Brain pericyte (primary cell): Measurements from ENCODE around the gene NDUFB4.
A peak's percentile ranks its signal among the peaks of the same experiment; 100 is the strongest.

Experiments used
- DNase-seq: peaks from one replicate; pipeline ENCODE4 v3.0.0-alpha.2; 2012; ENCODE audit warnings: low read depth, low spot score

The NDUFB4 gene

DNA sequence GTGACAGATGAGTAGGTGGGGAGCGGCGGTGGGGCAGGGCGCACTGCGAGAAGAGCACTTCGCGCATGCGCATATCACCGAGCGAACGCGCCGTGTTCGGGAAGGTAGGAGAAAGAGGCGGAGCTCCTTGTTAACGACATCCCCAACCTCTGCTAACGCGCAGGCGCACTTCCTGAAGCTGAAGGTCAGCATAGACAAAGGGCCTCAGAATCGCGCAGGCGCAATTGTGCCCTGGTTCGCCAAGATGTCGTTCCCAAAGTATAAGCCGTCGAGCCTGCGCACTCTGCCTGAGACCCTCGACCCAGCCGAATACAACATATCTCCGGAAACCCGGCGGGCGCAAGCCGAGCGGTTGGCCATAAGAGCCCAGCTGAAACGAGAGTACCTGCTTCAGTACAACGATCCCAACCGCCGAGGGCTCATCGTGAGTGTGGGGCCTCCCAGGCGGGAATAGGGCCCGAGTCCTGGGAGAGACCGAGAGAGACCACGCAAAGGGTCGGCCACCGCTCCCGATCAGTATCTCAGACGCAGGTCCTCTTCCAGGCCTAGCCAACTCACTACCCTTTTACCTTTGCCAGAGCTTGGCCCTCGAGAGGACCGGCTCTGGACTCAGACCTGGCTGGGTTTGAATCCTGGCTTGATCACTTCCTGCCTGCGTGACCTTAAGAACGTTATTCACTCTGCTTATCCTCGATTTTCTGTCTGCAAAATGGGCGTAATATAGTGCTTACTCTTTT lies at the start of gene NDUFB4:
Gene NDUFB4, plus strand, starts transcription at position 221 of the 737 bp plus-strand sequence. Its CDS starts 24 bp downstream, at position 245.
- DNase-seq: peak; percentile 93

GRCh38 chr3:120550546-120550945 lies 45.6 kb upstream of the NDUFB4 start:
- no peak for DNase-seq

DNA sequence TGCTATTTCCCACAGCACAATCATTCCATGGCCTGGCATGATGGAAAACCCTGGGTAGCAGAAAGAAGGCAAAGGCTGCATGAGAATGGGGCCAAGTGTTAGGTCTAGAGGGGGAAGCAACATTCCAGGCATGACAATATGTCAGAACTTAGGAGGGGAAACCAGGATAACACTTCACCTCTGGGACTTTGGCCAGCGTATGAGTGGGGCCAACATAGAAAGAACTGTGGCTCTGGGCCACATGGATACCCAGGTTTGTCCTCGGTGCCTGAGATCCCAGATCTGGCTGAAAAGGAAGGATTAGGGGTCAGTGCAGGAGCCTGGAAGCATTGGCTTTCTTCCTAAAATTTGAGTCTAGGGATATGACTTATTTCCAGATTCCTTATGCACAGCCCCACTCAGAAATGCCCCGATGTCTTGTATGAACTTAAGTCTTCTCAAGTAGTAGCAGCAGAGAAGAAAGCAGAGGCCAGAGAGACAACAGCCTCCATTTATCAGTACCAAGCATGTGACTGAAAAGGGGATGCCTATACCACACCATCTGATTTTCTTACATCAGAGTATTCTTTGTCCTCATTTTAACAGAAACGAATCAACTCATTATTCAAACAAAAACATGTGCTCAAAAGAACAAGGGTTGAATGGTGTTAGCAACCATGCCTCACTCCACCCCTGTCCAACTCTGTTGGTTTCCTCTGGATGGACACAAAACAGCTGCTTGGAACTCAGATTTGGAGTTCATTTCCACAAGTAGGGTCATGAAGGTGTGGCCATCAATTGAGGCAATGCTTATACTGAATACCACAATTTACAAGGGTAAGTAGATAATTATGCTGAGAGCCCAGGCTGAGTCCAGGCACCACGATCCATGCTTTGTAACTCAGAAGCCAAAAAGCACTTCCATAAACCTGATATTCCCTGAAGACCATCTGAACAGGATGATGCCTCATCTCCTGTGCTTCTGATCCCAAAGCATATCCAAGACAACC lies 43.7 kb upstream of the NDUFB4 start:
- DNase-seq: no peak

GRCh38 chr3:120554812-120555606 lies 41.1 kb upstream of the NDUFB4 start:
- no peak for DNase-seq

GRCh38 chr3:120555657-120556509 lies 40.3 kb upstream of the NDUFB4 start:
- no peak for DNase-seq

- no peak for DNase-seq
Measured at GRCh38 chr3:120557115-120557514, 39.0 kb upstream of the NDUFB4 start.

- DNase-seq: peak; percentile 36
Measured at GRCh38 chr3:120558771-120559241, 37.3 kb upstream of the NDUFB4 start.

DNA sequence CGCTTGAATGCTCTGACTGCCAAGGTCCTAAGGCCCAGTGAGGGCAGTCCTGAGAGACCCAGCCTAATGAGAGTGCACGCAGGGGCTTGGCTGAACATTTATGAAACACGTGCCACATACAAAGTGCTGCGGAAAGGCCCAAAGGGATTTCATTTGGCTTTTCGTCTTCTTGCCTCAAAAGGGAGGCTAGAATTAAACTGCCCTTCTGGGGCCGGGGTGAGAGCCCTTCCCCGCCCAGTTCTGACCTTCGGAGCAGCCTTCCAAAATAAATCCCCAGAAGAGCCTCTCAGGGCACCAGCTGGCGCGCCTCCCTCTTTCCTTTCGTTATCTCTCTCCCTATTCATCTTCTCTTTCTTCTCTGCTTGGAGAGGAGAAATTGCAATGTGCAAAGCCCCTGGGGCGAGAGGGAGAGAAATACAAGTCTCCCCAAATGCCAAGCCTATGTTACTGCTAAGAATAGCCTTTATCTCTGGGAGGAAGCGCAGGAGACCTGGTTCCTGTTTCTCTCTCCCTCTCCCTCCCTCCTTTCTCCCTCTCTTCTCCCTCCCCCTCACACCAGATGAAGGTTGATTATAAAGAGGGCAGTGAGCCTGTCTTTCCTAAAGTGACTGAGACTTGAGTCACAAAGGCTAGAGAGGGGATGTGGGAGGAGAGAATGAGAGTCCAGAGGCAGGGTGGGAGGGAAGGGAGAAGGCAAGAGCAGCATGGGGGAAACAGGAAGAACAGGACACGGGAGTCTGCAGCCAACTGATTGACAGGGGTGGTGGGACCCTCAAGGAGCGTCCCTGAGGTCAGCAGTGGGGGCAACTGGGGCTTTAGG lies 36.7 kb upstream of the NDUFB4 start:
- no peak for DNase-seq

DNA sequence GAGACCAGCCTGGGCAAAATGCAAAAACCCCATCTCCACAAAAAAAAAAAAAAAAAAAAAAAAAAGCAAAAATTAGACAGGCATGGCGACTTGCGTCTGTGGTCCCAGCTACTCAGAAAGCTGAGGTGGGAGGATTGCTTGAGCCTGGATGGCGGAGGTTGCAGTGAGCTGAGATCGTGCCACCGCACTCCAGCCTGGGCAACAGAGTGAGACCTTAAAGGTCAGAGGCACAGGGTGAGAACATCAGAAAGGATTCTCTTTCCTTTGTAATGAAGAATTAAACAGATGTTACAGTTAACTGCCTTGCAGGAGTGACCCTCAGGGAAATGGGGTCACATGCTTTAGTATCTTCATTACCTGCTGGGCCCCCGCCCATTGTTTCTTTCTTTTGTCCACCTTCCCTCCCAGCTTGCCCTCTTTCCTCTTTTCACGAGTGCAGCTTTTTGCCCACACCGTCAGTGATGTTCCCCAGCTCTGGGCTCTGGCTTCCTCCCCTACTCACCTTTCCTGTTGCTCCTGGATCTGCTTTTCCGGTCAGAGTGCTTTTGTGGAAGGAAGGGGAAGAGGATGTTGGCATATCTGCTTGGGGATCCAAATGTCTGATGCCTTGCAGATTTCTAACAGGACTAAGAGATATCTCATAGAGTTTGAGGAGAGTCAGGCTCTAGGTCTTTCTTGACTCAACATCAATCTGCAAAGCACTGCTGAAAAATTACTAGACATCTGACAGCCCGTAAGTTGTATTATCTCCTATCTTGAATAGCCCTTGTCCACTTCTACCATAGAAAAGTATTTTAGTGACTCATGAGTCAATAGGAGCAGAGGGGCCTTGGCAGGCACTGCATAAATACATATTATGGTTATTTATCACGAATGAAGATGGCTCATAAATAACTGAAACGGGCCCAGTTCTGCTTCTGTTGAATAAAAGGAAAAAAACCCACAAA lies 35.6 kb upstream of the NDUFB4 start:
- no peak for DNase-seq

DNA sequence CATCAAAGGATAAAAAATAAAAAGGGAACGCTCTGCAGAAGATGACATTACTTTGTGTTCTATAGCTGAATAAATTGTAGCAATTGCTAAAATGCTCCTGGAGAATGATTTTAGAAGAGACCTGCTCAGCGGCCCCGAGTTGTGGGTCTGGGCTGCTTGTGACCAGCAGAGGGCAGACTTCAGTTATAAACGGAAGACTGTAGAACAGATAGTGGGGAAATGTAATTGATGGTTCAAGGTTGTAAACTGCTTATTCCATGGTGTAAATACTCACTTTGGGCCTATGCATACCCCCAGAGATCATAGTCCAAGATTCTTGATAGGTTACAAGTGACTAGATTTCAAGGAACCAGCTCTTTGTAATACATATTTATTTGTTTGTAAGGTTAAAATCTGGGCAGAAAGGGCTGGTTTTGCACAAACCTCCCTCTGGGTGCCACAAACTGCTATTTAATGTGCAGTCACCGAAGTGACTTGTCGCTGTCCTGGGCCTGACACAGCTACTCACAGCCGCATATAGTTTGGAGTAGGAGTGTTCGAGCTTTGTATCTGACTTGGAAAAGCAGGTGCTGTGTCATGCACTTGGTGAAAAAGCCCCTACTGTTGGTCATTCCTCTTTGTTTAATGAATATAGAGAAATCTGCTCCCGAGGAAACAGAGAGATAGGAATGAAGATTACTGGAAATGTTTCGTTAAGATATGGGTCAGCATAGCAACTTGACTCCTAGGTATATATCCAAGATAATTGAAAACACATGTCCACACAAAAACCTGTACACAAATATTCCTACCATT lies 34.7 kb upstream of the NDUFB4 start:
- DNase-seq: peak; percentile 38

- no peak for DNase-seq
Measured at GRCh38 chr3:120563356-120564022, 32.6 kb upstream of the NDUFB4 start.

DNA sequence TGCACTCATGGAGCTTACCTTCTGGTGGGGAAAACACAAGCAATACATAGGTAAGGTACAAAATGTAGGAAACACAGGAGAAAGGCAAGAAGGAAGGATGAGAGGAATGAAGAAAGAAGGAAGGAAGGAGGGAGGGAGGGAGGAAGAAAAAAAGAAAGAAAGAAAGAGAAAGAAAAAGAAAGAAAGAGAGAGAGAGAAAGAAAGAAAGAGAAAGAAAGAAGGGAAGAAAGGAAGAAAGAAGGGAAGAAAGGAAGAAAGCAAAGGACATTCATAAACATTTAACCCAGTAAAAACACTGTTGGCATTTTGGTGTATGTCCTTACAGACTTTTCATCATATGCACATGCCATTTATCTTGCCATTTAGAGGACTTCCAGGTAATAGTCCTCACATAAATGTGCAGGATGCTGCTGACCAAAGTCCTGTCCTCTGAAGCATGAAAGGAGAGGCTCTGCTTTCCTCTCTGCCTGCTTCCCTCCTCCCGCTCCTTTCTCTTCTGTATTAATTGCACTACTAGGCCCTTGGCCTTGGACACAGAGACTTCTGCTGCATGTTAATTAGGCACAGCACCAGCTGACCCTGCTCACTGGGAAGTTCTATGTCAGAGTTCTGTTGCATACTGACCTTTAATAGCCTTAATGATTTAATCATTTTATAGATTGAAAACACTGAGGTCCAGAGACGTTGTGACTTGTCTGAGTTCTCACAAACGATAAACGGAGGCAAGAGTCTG lies 29.7 kb upstream of the NDUFB4 start:
- DNase-seq: no peak

DNA sequence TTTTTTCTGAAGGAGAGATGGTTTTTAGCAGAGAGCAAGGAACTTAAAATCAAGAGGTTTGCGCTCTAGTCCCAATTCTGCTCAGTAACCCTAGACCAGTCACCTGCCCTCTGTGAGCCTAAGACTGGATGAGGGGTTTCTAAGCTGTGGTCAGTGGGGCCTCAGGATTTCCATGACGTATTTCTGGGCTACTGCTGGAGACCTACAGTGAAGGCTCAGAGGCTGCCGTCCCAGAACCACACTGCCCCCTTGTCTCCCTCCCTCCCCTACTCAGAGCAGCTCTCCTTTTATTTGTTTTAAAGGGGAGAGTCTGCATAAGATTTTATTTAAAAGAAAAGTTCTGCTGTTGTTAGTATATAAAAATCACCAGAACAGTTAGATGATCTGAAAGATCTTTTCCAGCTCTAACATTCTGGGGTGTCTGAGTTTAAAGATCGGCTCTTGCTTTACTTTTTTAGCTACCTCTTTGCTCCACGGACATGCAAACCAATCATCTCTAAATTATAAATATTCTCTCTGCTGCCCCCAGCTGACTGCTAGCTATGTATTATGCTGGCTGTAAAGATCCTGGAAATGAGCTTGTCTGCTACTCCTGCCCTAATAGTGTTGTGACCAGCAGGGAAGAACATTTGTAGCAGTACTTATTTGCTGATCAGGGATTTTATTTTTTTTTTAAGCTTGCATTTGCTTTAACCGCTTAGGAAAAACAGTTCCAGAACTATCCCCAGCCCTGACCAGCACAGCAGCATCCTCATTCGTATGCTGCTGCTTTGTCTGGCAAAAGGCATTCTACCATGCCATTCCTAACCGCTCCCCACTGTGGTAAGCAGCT lies 28.6 kb upstream of the NDUFB4 start:
- DNase-seq: no peak

DNA sequence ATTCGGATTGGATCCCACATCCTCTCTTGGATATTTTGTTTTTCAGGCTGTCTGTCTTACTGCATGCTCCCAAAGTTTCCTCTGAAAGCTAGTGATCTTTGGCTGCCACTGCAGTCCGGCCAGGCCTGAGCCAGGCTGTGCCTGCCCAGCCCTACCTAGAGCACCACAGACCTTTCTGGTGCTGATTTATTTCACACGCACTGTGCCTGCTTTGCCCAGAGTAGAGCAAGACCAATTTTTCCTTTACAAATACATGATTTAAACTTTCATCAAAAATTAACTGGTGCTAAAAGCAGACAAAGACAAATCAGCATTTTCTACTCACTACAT lies 28.0 kb upstream of the NDUFB4 start:
- no peak for DNase-seq

DNA sequence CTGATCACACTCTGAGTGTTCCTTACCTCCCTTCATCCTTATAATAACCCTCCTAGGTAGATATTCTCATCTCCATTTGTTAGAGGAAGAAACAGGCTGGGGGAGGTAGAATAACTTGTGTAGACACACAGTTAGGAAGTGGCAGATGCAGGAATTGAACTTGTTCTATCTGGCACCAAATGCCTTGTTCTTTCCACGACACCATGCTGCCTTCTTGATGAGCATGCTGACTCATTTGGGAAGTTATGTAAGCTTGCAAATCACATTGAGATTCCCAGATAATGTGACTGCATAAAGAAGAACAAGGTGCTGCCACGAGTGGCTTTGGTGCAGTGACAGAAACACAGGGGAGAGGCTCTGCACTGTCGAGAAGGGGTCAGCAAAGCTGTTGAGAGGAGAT lies 27.5 kb upstream of the NDUFB4 start:
- DNase-seq: no peak
